NOMO-1 treated with DMSO at 0.1 percent for 48 hours (cell line): ENCODE measurements around the gene GYG1.

Experiments
- DNase-seq: peaks from one replicate; lab custom pipeline; 2025; ENCODE audit not compliant: unreplicated experiment; lab: John Stamatoyannopoulos, UW

GYG1 gene

DNA sequence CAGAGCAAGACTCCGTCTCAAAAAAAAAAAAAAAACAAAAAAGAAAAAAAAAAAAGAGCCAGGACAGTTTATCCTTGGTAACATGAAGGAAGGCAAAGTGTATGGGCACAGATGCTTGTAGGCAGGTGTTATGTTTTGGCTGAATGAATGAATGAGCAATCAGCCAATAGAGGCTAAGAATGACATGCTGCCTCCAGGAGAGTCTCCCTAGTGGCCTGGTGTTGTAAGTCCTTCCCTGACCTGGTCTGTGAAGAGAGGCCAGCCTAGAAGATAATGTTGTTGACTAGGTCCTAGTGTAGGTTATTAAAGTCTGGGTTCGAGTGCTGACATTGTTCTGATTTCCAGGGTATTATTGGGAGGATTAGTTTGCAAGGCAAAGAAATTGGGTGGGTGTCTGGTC lies 24.9 kb downstream of the GYG1 start:
- DNase-seq: no peak

DNA sequence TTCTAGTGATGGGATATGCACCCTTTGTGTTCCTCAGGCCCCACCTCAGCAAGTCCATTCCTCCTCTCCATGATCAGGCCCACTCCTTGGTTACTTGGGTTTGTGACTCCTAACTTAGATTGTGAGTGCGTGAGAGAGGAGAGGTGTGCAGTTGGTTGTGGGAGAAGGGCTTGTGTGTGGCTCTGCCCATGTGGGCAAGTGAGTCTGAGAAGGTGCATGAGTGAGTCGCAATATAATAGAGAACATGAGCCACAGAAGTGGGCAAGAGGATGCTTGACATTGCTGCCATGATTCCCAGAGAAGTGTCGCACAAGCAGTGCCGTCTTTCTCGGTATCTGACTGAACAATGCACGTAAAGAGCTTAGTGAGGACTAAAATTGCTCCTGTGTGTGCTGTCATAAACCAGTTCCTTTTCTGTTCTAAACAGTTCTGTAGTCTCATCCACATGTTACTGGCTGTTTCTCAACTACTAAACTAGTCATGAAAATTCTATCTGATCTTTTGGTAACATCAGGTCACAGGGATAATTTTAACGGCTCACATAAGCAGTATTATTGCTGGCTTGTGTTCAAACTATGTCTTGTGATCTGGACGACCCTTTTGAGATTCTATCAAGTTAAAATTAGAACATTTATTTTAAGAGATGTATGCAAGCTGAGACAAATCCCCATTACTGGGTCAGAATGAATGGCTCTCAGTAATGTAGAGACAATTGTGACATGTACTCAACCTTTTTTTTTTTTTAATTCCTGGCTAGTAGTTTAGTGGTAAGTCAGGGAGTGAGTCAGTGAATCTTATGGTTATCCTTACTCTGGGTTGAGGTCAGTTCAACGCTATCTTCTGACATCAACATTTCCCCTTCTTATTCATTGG lies 25.6 kb downstream of the GYG1 start:
- no peak for DNase-seq

DNA sequence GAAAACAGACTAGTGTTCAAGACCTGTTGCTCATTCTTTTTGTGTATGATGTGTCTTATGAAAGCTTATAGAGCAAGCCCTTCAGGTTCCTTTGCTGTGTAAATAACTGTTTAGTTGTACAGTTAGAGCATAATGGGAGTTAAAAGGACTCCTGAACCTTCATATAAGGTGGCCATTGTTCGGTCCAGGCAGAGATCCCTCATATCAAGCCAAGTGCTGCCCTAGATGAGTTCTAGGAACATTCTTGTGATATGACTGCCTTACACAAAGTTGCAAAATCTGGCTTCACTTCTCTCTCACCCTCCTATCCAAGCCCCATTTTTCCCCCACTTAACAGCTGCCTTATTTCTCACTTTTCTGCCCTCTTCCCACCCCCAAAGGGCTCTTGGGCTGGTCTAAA lies 26.9 kb downstream of the GYG1 start:
- DNase-seq: no peak

- no peak for DNase-seq
Measured at GRCh38 chr3:149019580-149019979, 28.2 kb downstream of the GYG1 start.

GRCh38 chr3:149020196-149020838 lies 29.0 kb downstream of the GYG1 start:
- DNase-seq: no peak

DNA sequence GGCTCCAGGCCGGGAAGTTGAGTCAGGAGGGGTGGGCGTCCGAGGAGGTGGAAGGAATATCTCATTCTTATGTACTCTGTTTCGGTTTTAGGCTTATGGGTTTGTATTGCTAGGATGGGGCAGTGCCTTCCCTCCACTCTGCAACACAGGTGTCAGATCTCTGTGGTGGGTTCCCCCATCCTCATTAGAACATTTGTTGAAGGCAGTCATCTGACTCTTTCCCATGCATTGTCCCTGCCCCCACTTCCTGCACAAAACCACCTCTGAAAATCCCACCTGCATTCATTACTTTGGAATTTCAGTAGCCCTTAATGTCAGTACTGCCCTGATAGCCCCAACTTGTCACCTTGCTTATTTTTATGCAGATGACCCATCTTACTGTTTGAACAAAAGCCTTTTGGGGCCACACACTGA lies 29.5 kb downstream of the GYG1 start:
- no peak for DNase-seq

GRCh38 chr3:149021830-149022229 lies 30.5 kb downstream of the GYG1 start:
- no peak for DNase-seq

- DNase-seq: no peak
Measured at GRCh38 chr3:149023951-149024350, 32.6 kb downstream of the GYG1 start.

DNA sequence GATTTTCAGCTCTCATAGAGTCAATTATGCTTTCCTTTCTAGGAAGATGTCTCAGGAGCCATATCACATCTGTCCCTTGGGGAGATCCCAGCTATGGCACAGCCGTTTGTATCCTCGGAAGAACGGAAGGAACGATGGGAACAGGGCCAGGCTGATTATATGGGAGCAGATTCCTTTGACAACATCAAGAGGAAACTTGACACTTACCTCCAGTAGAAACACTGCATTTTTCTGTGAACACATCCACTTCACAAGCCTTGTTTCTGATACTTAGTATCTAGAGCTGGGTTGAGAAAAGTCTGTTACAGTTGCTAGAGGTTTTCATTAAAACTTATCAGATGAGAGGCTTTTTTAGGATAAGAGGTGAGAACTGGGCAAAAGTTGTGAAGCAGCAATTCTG lies 35.4 kb downstream of the GYG1 start:
- DNase-seq: no peak

- no peak for DNase-seq
Measured at GRCh38 chr3:149031096-149031495, 39.8 kb downstream of the GYG1 start.

GRCh38 chr3:149037684-149038083 lies 46.3 kb downstream of the GYG1 start:
- DNase-seq: no peak

GRCh38 chr3:149038322-149038721 lies 47.0 kb downstream of the GYG1 start:
- no peak for DNase-seq

- DNase-seq: peak; percentile 37
Measured at GRCh38 chr3:149042789-149043386, 51.5 kb downstream of the GYG1 start.

GRCh38 chr3:149044339-149045083 lies 53.2 kb downstream of the GYG1 start:
- DNase-seq: no peak

DNA sequence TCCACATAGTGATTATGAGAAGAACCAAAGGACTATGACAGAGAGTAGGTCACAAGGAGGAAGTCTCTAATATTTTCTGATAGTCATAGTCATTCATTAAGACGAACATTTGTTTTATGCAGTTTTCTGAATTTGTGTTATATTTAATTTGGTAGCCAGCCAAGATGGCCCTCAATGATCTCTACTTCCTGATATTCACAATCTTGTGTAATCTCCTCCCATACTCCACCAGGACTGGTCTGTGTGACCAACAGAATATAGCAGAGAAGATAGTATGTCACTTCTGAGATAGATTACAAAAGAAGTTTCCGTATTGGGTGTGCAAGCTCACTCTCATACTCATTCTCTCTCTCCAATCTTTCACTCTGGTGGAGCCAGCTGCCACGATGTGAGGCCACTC lies 64.2 kb downstream of the GYG1 start:
- DNase-seq: no peak

- DNase-seq: no peak
Measured at GRCh38 chr3:149058198-149058597, 66.9 kb downstream of the GYG1 start.

DNA sequence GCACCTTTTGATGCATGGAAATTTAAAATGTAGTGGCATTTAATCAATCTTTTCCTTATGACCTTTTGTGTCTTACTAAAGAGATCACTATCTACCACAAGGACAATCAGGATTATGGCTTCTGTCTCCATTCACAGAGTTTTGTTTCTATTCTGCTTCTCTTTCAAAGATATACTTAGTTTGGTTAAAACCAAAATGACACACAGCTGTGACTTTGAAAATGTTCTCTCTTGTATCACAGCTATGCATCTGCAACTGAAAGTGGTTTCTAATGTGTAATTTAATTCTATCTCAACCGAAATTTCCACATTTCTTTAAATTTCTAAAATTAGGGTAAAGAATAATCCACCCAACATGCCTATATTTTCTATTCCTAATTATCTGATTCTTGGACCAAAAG lies 67.3 kb downstream of the GYG1 start:
- DNase-seq: no peak

GRCh38 chr3:149061776-149062175 lies 70.4 kb downstream of the GYG1 start:
- no peak for DNase-seq

- no peak for DNase-seq
Measured at GRCh38 chr3:149067883-149068282, 76.5 kb downstream of the GYG1 start.
